ENCODE results near the gene PSMB11.

GRCh38 chr14:23006544-23007419 is 35.2 kb upstream of the PSMB11 start:
- TF ChIP-seq, protein P1, sequence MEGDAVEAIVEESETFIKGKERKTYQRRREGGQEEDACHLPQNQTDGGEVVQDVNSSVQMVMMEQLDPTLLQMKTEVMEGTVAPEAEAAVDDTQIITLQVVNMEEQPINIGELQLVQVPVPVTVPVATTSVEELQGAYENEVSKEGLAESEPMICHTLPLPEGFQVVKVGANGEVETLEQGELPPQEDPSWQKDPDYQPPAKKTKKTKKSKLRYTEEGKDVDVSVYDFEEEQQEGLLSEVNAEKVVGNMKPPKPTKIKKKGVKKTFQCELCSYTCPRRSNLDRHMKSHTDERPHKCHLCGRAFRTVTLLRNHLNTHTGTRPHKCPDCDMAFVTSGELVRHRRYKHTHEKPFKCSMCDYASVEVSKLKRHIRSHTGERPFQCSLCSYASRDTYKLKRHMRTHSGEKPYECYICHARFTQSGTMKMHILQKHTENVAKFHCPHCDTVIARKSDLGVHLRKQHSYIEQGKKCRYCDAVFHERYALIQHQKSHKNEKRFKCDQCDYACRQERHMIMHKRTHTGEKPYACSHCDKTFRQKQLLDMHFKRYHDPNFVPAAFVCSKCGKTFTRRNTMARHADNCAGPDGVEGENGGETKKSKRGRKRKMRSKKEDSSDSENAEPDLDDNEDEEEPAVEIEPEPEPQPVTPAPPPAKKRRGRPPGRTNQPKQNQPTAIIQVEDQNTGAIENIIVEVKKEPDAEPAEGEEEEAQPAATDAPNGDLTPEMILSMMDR (IDR thresholded peaks at IDR 0.05) = peak in 6 of 12 donors; percentile 14 to 50 (median 30)
- peak in 1 of 2 donors; percentile 92 for TF ChIP-seq POLR2A (IDR thresholded peaks at IDR 0.05)

Measured in heart left ventricle (tissue), 13 donors.